RWPE2 (cell line): Measurements from ENCODE around the gene INPP5B.

Source experiments
- ATAC-seq: fragments of 200-7000 bp; cut with Tn5 transposase; 3 replicates; pipeline ENCODE4 v1.9.1; 2021; ENCODE audit warnings: low read depth
- DNase-seq: peaks from one replicate; pipeline ENCODE4 v3.0.0-alpha.2; 2020; ENCODE audit warnings: low spot score
- H3K27ac ChIP-seq: fragments of 450-650 bp; 2 replicates; pipeline ENCODE4 v1.5.1; 2017; ENCODE audit warnings: mild to moderate bottlenecking; ENCODE audit not compliant: poor library complexity, severe bottlenecking
- H3K27me3 ChIP-seq: fragments of 250-450 bp; sonication (Bioruptor Pico); 2 replicates; pipeline ENCODE4 v1.5.1; 2021; ENCODE audit warnings: mild to moderate bottlenecking, moderate library complexity; ENCODE audit not compliant: insufficient read depth, poor library complexity, severe bottlenecking
- H3K36me3 ChIP-seq: fragments of 250-450 bp; sonication (Bioruptor Pico); 2 replicates; pipeline ENCODE4 v1.5.1; 2020; ENCODE audit warnings: low read depth, mild to moderate bottlenecking, moderate library complexity
- H3K4me1 ChIP-seq: fragments of 250-450 bp; sonication (Bioruptor Pico); 2 replicates; pipeline ENCODE4 v1.5.1; 2021; ENCODE audit warnings: mild to moderate bottlenecking, moderate library complexity; ENCODE audit not compliant: insufficient read depth, poor library complexity, severe bottlenecking
- H3K4me3 ChIP-seq: fragments of 250-450 bp; sonication (Bioruptor Pico); 2 replicates; pipeline ENCODE4 v1.5.1; 2021; ENCODE audit warnings: mild to moderate bottlenecking, moderate library complexity; ENCODE audit not compliant: severe bottlenecking
- H3K9me3 ChIP-seq: fragments of 250-450 bp; sonication (Bioruptor Pico); 2 replicates; pipeline ENCODE4 v1.5.1; 2021; ENCODE audit warnings: mild to moderate bottlenecking, moderate library complexity; ENCODE audit not compliant: severe bottlenecking
- TF ChIP-seq, protein P1 (sequence below): fragments of 450-650 bp; IDR thresholded peaks from one replicate; pipeline ENCODE4 v1.5.1; 2017; ENCODE audit warnings: mild to moderate bottlenecking, moderate library complexity; ENCODE audit not compliant: poor library complexity, severe bottlenecking

The INPP5B gene

DNA sequence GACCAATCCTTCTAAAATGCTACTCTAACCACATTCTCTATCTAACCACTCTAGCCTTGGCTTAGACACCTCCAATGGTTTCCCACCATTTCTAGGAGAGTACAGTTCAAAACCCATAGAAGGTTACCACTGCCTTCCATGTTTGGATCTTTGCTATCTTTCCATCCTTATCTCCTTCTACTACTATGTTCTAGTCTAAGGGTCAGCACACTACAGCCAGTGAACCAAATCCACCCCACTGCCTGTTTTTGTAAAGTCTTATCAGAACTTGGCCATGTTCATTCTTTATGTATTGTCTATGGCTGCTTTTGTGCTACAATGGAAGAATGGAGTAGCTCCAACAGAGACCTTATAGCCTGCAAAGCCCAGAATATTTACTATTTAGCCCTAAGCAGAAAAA lies 93.7 kb downstream of the INPP5B start:
- no peak overlapping the region for H3K27ac ChIP-seq
- DNase-seq (no peak), ATAC-seq (no peak)
- H3K9me3 ChIP-seq, result no peaks in the 10 kb centered on the region
- H3K27me3 ChIP-seq, result no peaks in the 10 kb centered on the region
- peaks cover 37% of the 10 kb centered on the region for H3K36me3 ChIP-seq
- TF ChIP-seq, protein P1, sequence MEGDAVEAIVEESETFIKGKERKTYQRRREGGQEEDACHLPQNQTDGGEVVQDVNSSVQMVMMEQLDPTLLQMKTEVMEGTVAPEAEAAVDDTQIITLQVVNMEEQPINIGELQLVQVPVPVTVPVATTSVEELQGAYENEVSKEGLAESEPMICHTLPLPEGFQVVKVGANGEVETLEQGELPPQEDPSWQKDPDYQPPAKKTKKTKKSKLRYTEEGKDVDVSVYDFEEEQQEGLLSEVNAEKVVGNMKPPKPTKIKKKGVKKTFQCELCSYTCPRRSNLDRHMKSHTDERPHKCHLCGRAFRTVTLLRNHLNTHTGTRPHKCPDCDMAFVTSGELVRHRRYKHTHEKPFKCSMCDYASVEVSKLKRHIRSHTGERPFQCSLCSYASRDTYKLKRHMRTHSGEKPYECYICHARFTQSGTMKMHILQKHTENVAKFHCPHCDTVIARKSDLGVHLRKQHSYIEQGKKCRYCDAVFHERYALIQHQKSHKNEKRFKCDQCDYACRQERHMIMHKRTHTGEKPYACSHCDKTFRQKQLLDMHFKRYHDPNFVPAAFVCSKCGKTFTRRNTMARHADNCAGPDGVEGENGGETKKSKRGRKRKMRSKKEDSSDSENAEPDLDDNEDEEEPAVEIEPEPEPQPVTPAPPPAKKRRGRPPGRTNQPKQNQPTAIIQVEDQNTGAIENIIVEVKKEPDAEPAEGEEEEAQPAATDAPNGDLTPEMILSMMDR, result no peak
- peaks cover 16% of the 10 kb centered on the region for H3K4me1 ChIP-seq
- H3K4me3 ChIP-seq, result no peak overlapping the region

DNA sequence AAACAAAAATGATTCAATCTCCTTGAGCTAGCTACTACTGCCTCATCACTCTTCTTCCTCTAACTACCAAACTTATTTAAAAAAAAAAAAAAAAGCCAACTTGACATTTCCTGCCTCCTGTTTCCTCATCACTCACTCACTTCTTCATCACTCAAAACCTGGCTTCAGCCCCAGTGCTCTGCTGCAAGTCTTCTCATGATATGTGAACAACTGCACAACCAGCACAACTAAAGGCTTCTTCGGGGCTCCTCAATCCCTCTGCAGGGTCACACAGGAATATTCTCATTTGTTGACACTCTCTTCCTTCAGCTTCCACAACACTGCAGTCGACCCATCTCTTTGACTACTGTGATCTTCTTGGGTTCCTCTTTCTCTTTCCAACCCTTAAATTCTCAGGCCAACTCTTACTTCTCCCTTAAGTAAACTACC lies 95.1 kb downstream of the INPP5B start:
- Histone ChIP-seq H3K9me3 (no peaks in the 10 kb centered on the region), H3K4me3 (no peak overlapping the region), H3K27ac (no peak overlapping the region), H3K27me3 (no peaks in the 10 kb centered on the region), H3K36me3 (peaks cover 30% of the 10 kb centered on the region), H3K4me1 (peaks cover 14% of the 10 kb centered on the region)
- DNase-seq (no peak), ATAC-seq (no peak)
- TF ChIP-seq, protein P1, result no peak

DNA sequence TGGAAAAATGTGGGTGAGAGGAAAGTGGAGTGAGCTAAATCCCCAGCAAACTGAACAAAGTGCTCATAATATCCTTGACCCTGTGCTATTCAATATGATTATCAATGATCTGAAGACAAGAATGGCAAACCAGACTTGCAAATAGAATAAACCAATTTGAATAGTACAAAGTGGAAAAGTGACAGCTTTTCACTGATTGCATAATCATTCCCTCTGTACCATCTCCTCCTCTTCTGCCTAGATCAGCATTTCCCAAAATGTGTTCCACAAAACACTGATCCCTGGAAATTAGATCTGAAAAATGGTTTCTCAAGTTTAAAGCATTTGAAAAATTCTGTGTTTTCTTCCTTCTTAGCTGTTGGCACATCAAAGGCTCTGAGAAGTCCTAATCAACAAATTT lies 95.6 kb downstream of the INPP5B start:
- Histone ChIP-seq H3K9me3 (no peaks in the 10 kb centered on the region), H3K4me3 (no peak overlapping the region), H3K36me3 (peaks cover 26% of the 10 kb centered on the region), H3K27ac (no peak overlapping the region), H3K4me1 (peaks cover 14% of the 10 kb centered on the region), H3K27me3 (no peaks in the 10 kb centered on the region)
- DNase-seq (no peak), ATAC-seq (no peak)
- TF ChIP-seq, protein P1, result no peak

DNA sequence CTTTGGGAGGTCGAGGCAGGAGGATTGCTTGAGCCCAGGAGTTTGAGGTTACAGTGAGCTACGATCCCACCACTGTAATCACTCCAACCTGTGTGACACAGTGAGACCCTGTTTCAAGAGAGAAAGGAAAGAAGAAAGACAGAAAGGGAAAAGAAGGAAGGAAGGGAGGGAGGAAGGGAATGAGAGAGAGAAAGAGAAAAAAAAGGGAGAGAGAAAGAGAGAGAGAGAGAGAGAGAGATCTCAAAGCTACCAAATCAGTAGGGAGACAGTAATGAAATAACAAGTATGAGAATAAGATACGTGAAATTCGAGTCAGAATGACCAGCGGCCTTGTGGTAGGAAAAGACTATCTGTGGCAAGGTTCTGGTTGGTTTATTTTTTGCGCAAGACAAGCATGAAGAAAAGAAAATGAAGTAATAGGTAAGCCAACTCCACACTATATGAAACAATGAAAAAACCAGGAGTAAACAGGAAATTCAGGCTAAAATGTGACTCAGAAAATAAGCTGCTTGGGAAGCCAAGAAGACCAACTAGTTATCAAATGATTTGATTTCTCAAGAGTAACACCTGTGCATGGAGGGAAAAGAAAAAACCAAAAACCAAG lies 96.4 kb downstream of the INPP5B start:
- TF ChIP-seq, protein P1, result no peak
- Histone ChIP-seq H3K27me3 (no peaks in the 10 kb centered on the region), H3K36me3 (peaks cover 24% of the 10 kb centered on the region), H3K27ac (no peak overlapping the region), H3K4me1 (peaks cover 19% of the 10 kb centered on the region), H3K4me3 (no peak overlapping the region), H3K9me3 (no peaks in the 10 kb centered on the region)
- DNase-seq, result no peak
- ATAC-seq, result peak; percentile 81

DNA sequence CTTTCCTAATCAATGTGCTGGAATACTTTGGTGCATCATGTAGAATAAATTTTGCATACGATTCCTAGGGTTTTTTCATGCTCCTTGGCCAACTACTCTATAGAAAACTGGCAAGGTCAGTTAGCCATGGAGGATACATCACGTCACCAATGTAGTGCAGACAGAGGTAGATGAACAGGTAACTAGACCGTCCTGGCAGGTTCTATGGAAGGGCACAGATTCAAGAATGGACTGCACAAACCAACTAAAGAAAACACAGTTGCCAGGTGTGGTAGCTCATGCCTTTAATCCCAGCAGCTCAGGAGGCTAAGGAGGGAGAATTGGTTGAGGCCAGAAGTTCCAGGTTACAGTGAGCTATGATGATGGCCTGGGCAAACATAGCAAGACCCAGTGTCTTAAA lies 97.4 kb downstream of the INPP5B start:
- H3K9me3 ChIP-seq, result no peaks in the 10 kb centered on the region
- no peak overlapping the region for H3K4me3 ChIP-seq
- no peaks in the 10 kb centered on the region for H3K27me3 ChIP-seq
- peaks cover 19% of the 10 kb centered on the region for H3K4me1 ChIP-seq
- TF ChIP-seq, protein P1, result no peak
- no peak for DNase-seq
- H3K36me3 ChIP-seq, result peaks cover 18% of the 10 kb centered on the region
- ATAC-seq, result no peak
- H3K27ac ChIP-seq, result no peak overlapping the region
